IMR-90 (cell line): Measurements from ENCODE around the gene NACC1.

Experiments
- CTCF ChIP-seq: conservative IDR thresholded peaks from 2 replicates; pipeline ENCODE4 v1.5.1; 2012; ENCODE audit warnings: mild to moderate bottlenecking, low read depth, low read length, improper control_type of control experiment
- RAD21 ChIP-seq: IDR thresholded peaks from 2 replicates; pipeline ENCODE4 v1.6.1; 2012; ENCODE audit warnings: low read length, improper control_type of control experiment

- TF ChIP-seq CTCF, result no peak
- no peak for TF ChIP-seq RAD21
Measured at GRCh38 chr19:13150931-13151604, 33.0 kb downstream of the NACC1 start.
